Liver (tissue), 9 donors: ENCODE results near the gene NFAT5. TPM values are rescaled to one million over a fixed set of nuclear protein-coding genes. Genes with fewer than 3 reads are reported as not detected.

Experiments used
- DNase-seq: peaks from one replicate; pipeline ENCODE4 v3.0.0-alpha.2; 2017; ENCODE audit warnings: low spot score
- H3K27ac ChIP-seq, 2 donors: one replicate each; pipeline ENCODE4 v1.7.0; 2013; ENCODE audit warnings: inconsistent platforms in 2 of 2, low read length in 2 of 2, control low read depth in 1 of 2, low read depth in 1 of 2, mild to moderate bottlenecking in 1 of 2
- H3K27me3 ChIP-seq, 4 donors: one replicate each; pipeline versions ENCODE4 v1.6.1 to v1.7.0; 2013; ENCODE audit warnings: low read length in 3 of 4, inconsistent platforms in 1 of 4, mild to moderate bottlenecking in 1 of 4, moderate library complexity in 1 of 4; ENCODE audit not compliant: control insufficient read depth in 4 of 4, insufficient read depth in 4 of 4
- H3K36me3 ChIP-seq, 4 donors: one replicate each; pipeline versions ENCODE4 v1.6.1 to v1.7.0; 2013; ENCODE audit warnings: low read length in 3 of 4, mild to moderate bottlenecking in 3 of 4, low read depth in 1 of 4, moderate library complexity in 1 of 4; ENCODE audit not compliant: control insufficient read depth in 4 of 4, insufficient read depth in 3 of 4
- H3K4me1 ChIP-seq, 4 donors: one replicate each; pipeline versions ENCODE4 v1.6.1 to v1.7.0; 2013; ENCODE audit warnings: low read length in 3 of 4, mild to moderate bottlenecking in 3 of 4, moderate library complexity in 1 of 4; ENCODE audit not compliant: control insufficient read depth in 4 of 4, insufficient read depth in 4 of 4
- H3K4me3 ChIP-seq, 3 donors: one replicate each; pipeline versions ENCODE4 v1.6.1 to v1.7.0; 2013; ENCODE audit warnings: low read length in 3 of 3, control low read depth in 1 of 3, low read depth in 1 of 3, mild to moderate bottlenecking in 1 of 3
- H3K9ac ChIP-seq, 2 donors: one replicate each; pipeline ENCODE4 v1.7.0; 2013; ENCODE audit warnings: low read length in 2 of 2, mild to moderate bottlenecking in 2 of 2, moderate library complexity in 2 of 2, control low read depth in 1 of 2, low read depth in 1 of 2
- H3K9me3 ChIP-seq, 4 donors: one replicate each; pipeline versions ENCODE4 v1.6.1 to v1.7.0; 2013; ENCODE audit warnings: low read length in 3 of 4; ENCODE audit not compliant: control insufficient read depth in 4 of 4
- ATF3 ChIP-seq: IDR thresholded peaks from 2 replicates; pipeline ENCODE4 v1.6.1; 2016; ENCODE audit warnings: antibody characterized with exemption
- CTCF ChIP-seq: fragments of 150-350 bp; IDR thresholded peaks from 2 replicates; pipeline ENCODE4 v1.5.1; 2017; ENCODE audit warnings: improper control_type of control experiment, low read depth, low read length; ENCODE audit not compliant: missing input control
- EGR1 ChIP-seq, 2 donors: IDR thresholded peaks; 2 replicates each; pipeline ENCODE4 v1.6.1; 2016 to 2018; ENCODE audit warnings: antibody characterized with exemption in 2 of 2, low read depth in 2 of 2
- FOXA1 ChIP-seq: IDR thresholded peaks from 2 replicates; pipeline ENCODE4 v1.6.1; 2016; ENCODE audit warnings: antibody characterized with exemption
- HNF4G ChIP-seq: IDR thresholded peaks from 2 replicates; pipeline ENCODE4 v1.6.1; 2016; ENCODE audit warnings: antibody characterized with exemption
- JUND ChIP-seq, 2 donors: IDR thresholded peaks; 2 replicates each; pipeline ENCODE4 v1.6.1; 2016; ENCODE audit warnings: antibody characterized with exemption in 2 of 2
- MAX ChIP-seq: IDR thresholded peaks from 2 replicates; pipeline ENCODE4 v1.6.1; 2016; ENCODE audit warnings: antibody characterized with exemption
- NR2F2 ChIP-seq: IDR thresholded peaks from 2 replicates; pipeline ENCODE4 v1.6.1; 2016; ENCODE audit warnings: antibody characterized with exemption
- RAD21 ChIP-seq, 2 donors: IDR thresholded peaks; 2 replicates each; pipeline ENCODE4 v1.6.1; 2016; ENCODE audit warnings: antibody characterized with exemption in 2 of 2, mild to moderate bottlenecking in 2 of 2
- REST ChIP-seq: IDR thresholded peaks from 2 replicates; pipeline ENCODE4 v1.6.1; 2016; ENCODE audit warnings: antibody characterized with exemption, mild to moderate bottlenecking
- RXRA ChIP-seq, 2 donors: IDR thresholded peaks; 2 replicates each; pipeline ENCODE4 v1.6.1; 2017 to 2018; ENCODE audit warnings: antibody characterized with exemption in 2 of 2, mild to moderate bottlenecking in 1 of 2
- SP1 ChIP-seq: IDR thresholded peaks from 2 replicates; pipeline ENCODE4 v1.6.1; 2018; ENCODE audit warnings: antibody characterized with exemption, mild to moderate bottlenecking
- WGBS: extraction: QIAGEN DNeasy Blood & Tissue Kit; methylation state at CpG from one replicate; pipeline ENCODE4 v1.1.7; 2013; 5-methylcytosine and 5-hydroxymethylcytosine counted together
- polyA plus RNA-seq, 2 donors: library from polyadenylated mRNA; stranded (reverse) in 1 of 2; unstranded in 1 of 2; fragments of 200-250 nt in 1 of 2; fragments of >200 nt in 1 of 2; fragmentation: Nextera tagmentation in 1 of 2; extraction: Ambion mirVana in 1 of 2; gene quantifications; one replicate each; pipeline versions ENCODE4 v1.2.1 to v1.2.3, GENCODE V29; 2013 to 2015
- total RNA-seq, 2 donors: library from RNA; depleted of rRNA; stranded (reverse); fragments of >200 nt; gene quantifications; one replicate each; pipeline ENCODE4 v1.2.3, GENCODE V29; 2014
- donor health status: healthy.
- donor health status: healthy.
- donor health status: healthy.
- donor health status: healthy.
- donor health status: healthy.

Gene NFAT5
- total and polyA plus RNA-seq, 4 donors: 1.5 to 21.0 (median 11.2) TPM

GRCh38 chr16:69701866-69702265 is 136.1 kb downstream of the NFAT5 start:
- Histone ChIP-seq H3K9ac (no peak overlapping the region), H3K36me3 (peaks cover 1 to 11% (median 9%) of the 10 kb centered on the region in 4 donors), H3K4me3 (no peak overlapping the region), H3K9me3 (no peaks in the 10 kb centered on the region), H3K27me3 (no peaks in the 10 kb centered on the region), H3K27ac (no peak overlapping the region), H3K4me1 (no peaks in the 10 kb centered on the region)
- DNase-seq: no peak
- WGBS: 96% methylated on average over 2 of the region's 2 CpGs
- TF ChIP-seq CTCF (no peak), RAD21 (IDR thresholded peaks at IDR 0.05) (no peak), NR2F2 (no peak), MAX (no peak)

GRCh38 chr16:69703638-69704037 is 137.9 kb downstream of the NFAT5 start:
- no peak overlapping the region for H3K27ac ChIP-seq

More at GRCh38 chr16:69703638-69704037, 137.9 kb downstream of the NFAT5 start:
- TF ChIP-seq HNF4G (no peak), RXRA (IDR thresholded peaks at IDR 0.05) (no peak), RAD21 (IDR thresholded peaks at IDR 0.05) (no peak), ATF3 (no peak), SP1 (no peak), REST (no peak), JUND (IDR thresholded peaks at IDR 0.05) (no peak), MAX (no peak), NR2F2 (no peak), EGR1 (IDR thresholded peaks at IDR 0.05; ENCODE audit: low read depth in 2 of 2) (no peak), FOXA1 (no peak)
- Histone ChIP-seq H3K9me3 (no peaks in the 10 kb centered on the region), H3K9ac (no peak overlapping the region), H3K27me3 (no peaks in the 10 kb centered on the region), H3K4me1 (no peaks in the 10 kb centered on the region), H3K4me3 (no peak overlapping the region), H3K36me3 (peaks cover 0 to 7% (median 3%) of the 10 kb centered on the region in 4 donors)
- no peak for DNase-seq
- WGBS: 72% methylated on average over 2 of the region's 2 CpGs
